Central memory CD4-positive, alpha-beta T cell (primary cell): ENCODE results near the gene LNX1.

Experiments
- DNase-seq: peaks from one replicate; pipeline ENCODE4 v3.0.0; 2022

The LNX1 gene

DNA sequence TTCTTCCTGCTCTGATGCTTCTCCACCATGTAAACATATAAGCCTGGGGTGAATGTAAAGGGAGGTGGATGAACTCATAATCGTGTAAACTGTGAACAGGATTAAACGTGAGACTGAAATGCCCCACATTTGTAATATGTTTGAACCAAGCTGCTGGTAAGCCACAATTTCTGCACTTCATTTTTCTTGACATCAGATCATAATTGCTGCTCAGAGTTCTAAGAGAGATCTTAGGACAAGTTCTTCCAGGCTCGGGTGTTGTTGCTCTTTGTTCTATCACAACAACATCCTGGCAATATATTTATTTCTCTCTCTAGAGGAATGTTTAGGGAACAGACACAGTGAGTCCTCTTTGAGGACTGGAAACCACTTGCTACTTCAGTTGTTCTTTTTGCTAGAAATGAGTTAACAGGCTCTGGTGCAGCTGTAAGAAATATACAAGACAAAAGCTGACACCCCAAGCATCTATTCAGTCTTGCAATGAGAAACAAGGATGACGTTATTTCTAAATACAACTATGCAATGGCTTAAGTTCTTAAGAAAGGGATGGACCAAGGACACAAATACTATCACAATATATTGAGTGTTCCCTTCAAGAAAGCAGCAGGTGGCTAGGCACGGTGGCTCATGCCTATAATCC, 59.6 kb downstream of the LNX1 start:
- no peak for DNase-seq

DNA sequence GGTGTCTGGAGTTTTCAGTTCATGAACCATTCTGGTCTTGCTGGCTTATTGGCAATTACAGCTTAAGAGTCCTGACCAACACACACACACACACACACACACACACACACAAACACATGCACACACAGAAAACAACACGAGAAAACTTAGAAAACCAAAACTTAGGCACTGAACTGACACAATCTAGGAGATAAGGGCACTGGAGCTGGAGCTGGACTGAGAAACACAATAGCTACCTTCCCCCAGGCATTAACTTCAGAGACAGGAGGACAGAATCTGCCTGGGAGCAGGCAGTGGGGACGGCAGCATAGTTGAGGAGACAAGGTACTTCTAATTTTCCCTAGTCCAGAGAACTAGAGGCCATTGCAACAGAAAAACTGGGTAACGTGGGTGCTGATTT, 62.3 kb downstream of the LNX1 start:
- no peak for DNase-seq

DNA sequence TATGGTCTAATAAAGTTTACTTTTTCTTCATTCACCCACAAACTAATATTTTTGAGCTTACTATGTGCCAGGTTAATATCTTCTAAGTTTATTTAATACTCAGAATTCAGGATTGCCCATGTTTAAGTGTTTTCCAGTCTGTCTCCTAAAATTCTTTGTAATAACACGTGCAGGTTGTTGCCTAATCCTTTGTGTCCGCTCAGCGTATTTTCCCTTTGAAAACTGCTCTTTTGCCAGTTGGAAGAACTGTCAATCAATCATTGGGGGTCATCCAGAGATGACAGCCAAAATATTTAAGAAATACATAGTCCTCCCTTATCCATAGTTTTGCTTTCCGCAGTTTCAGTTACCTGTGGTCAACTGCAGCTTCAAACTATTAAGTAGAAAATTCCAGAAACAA, 63.4 kb downstream of the LNX1 start:
- DNase-seq, result no peak

DNA sequence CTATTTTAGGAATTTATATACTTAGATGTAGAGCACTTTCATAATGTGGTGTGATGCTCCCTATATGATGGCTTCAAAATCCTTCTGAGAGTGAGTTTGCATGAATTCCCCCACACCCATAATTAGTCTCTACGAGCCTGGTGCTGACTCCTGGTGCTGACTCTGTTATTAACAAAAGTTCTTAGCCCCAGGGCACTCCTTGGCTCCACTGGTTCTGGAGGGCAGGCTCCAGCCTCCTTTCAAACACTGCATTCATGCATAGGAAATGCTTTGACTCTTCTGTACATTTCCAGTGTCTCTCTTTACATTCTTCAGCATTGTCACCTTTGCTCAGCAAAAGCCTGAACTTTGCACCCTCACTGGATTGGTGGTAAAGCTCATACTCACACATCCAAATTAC, 64.0 kb downstream of the LNX1 start:
- DNase-seq, result no peak

DNA sequence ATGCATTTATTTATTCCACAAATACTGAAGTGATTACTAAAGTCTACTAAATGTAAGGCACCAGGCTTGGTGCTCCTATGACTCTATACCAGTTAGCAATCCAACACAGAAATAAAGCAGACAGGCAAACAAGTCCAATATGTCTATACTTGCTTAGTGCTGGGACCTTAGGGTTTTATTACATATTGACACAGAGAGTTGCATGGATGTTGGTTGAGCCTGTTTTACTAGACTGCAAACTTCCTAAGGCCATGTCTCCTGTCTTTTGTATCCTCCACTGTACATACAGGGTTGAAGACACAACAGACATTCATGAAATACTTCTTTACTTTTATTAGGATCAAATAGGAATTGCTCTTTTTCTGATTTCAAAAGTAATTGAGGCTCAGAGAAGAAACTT, 69.0 kb downstream of the LNX1 start:
- DNase-seq, result no peak

DNA sequence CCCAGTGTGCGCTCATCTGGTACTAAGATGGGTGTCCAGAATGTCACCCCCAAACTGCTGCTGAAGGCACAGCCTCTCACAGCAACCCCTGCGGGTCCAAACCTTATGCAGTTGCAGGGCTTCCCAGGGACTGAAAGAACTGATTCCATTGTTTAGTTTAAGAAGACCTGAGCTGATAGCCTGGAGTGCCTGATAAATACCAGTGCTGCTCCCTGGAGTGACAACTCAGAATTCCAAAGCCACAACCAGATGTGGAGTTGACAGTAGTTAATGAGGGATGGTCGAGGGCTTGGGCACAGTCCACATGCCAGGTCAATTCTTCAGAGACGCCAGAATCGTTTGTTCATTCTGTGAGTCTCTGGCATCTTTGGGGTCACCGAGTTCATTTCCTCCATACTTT, 71.2 kb downstream of the LNX1 start:
- no peak for DNase-seq

DNA sequence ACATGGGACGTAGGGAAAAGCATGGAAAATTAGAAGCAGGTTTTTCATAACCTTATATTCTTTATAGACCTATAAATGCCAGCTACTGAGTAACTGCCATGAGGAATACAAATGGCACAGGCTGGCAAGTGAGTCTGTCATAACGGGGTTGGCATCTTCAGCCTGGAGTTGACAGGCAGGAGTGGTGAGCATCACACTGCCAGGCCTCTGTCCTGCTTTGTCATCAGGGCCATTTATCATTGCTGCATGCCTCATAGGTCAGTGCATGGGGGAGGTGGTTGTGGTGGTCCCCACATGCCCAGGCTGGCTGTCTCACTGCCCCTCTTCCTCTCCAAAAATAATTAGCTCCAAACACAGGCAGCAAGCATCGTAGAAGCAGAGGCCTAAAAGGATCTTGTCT, 72.5 kb downstream of the LNX1 start:
- DNase-seq, result no peak

DNA sequence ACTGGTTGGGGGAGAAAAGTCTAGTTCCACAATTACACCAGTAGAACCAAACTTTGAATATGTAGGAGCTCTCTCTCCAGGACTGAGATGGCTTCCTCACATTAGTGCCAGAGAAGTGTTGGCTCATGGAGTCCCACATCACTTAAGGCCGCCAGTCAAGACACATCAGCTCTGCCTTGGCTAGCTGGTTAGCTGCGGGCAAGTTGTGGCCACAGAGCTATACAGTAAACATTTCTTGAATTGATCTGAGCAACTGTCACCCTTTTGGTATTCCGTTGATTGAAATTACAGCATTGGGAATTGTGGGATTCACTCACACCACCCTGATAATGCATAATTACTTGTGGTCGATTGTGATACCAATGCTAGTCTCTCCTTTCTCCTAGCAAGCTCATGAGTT, 76.2 kb downstream of the LNX1 start:
- no peak for DNase-seq

DNA sequence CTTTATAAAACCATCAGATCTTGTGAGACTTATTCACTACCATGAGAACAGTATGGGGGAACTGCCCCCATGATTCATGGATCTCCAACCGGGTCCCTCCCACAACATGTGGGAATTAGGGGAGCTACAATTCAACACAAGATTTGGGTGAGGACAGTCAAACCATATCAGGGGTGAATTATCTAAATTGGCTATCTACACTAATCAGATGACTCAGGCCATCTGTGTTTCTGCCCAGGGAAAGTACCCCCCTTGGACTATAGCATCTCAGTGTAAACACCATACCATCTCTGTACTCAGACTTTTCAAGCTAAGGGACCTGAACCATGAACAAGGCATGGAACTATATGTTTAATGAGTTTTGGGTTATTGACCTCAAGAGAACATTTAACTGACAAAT, 76.8 kb downstream of the LNX1 start:
- DNase-seq, result no peak

DNA sequence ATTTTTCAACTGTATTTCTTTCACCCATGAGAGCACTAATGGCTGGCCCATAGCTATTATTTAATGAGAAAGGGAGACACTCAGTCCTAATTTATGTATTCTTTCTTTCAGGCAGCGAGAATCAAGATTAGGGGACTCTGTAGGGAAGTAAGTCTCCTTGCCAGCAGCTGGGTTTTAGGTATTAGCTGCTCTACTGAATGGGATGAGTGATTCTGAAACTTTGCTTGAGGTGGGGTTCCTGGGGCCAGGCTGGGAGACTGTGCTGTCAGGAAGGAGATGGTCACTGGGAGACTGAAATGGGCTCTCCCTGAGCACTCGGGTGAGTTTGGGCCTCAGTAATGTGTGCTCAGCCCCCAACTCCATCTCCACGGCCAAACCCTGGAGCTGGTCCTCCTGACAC, 78.7 kb downstream of the LNX1 start:
- no peak for DNase-seq

DNA sequence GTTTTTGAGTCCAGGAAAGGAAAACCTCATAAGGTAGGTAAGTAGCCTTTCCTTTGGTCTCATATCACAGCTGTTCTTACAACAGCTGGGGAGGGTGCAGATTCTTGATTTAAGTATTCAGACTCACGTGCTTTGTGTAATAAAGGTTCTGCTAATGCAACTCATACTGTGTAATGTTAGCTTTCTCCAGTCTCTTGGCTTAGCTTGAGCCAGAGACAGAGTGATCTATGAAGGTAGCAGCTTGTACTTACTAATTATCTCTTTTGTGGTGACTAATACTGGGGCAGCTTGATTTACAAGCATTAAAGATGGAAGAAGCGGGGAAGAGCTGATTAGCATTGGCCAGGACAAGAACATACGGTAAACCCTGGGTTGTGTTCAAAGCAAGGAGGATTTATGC, 80.3 kb downstream of the LNX1 start:
- no peak for DNase-seq

DNA sequence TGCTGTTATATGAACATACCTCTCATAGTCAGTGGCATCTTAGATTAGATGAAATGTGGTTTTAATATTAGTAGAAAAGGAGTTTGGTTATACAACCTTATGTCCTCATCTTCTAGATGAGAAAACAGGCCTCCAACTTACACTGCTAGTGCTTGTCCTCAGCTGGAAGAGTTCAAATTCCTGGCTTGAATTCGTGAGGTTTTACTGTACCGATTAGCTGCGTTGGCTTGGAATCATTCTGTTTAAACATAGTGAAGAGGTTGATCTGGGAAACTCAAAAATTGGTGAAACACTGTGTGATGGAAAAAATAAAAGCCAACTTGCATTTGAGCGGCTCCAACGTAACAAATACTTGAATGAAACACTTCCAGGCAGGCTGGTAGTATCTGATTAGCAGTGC, 81.0 kb downstream of the LNX1 start:
- DNase-seq, result no peak

DNA sequence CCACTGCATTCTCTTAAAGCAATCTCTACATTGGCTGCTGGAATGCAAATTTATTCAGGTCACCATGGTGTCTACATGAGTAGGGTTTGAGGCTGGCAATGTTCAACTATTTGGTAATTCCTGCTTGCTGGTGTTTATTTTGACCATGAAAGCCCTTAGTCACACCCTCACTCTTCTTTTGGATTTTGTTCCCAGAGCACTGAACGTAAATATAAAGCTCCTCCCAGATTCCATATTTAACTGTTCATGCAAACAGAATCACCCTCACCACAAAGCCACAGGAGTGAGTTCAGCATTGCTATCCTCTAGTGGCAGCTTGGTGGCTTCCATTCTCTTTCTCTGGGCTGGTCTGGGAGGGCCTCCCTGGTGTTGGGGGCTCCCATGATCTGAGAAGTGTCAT, 82.8 kb downstream of the LNX1 start:
- DNase-seq, result no peak

DNA sequence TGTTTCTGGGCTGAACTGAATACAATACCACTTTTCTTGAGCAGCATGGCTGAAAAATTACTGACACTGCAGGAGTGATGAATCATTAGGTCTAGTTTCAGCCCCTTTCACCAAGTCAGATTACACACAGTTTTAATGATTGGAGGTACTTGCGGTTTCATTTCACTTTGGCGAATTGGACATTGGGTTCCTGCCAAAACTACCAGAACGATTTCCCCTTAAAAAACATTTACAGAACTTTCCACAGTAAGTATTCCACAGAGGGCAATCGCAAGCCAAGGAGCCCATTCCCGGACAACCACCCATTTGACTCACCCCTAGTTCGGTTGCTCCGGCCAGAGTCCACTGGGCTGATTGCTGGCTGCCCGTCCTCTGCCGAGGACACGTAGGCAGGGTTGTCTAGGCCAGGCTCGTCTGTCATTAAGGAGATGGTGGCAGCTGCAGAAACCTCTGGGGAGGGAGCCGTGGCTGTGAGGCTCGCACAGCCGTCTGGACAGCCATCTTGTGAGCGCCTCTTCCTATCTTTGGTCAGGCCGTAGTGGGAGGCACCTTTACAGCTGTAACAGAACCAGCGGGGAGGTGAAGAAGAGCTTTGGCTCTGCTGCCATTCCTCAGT, 83.5 kb downstream of the LNX1 start:
- no peak for DNase-seq

DNA sequence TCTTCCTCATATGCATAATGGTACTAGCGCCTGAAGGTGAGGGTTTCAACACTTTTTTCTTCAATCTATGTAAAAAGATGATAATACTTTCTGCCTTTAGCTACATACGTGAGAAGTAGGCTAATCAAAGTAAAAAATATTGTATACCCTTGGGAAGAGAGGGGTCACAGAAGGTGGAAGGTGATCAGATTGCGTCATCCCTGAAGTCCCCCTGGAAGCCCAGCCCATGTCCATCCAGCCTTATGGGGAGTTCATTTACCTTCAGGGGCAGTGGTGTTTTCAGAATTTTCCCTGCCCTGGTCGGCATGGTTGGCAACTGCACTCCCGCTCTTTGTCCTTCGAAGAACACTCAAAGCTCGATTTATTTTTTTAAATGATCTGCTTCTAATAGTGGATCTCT, 84.2 kb downstream of the LNX1 start:
- no peak for DNase-seq

DNA sequence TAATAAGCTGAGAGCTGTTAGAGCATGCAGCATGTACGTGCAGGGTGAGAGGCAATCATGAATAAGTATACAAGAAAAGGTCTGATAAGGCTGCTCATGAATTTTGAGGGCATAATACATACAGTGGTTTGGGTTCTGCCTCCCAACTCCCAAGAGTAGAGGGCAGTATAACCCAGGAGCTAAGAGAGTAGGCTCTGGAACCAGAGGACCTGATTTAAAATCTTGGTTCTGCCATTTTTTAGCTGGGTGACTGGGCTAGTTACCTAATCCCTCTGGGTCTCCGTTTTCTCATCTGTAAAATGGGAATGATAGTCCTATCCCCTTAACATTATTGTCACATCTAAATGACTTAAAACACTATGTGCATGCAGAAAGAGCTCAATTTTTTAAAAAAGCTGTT, 85.3 kb downstream of the LNX1 start:
- no peak for DNase-seq

DNA sequence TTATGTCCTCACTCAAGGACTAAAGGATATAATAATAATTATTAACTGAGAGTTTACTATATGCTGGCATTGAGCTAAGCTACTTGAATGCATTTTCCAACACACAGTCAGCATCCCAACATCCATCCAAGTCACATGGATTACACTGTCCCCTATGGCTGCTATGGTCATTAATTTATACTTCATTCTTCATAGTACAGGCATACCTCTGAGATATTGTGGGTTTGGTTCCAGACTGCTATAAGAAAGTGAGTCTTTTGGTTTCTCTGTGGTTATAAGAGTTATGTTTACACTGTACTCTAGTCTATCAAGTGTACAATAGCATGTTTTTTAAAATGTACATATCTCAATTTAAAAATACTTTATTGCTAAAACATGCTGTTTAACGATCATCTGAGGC, 89.2 kb downstream of the LNX1 start:
- DNase-seq, result no peak

DNA sequence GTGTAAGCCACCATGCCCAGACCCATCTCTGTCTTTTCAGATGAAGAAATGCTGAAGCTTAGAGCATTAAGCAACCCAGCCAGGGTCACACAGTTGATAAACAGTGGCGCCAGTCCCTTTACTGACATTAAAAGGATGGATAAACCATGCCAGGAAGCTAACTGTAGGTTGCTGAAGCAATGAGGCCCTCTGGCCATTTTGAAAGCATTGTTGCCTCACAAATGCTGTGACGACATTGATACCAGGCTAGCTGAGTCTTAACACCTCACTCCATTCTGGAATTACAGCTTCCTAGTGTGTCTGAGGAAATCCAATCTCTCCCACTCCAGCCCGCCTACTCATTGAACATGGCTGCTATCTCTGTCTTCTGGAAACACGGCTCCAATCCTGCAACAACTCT, 89.7 kb downstream of the LNX1 start:
- DNase-seq, result no peak

DNA sequence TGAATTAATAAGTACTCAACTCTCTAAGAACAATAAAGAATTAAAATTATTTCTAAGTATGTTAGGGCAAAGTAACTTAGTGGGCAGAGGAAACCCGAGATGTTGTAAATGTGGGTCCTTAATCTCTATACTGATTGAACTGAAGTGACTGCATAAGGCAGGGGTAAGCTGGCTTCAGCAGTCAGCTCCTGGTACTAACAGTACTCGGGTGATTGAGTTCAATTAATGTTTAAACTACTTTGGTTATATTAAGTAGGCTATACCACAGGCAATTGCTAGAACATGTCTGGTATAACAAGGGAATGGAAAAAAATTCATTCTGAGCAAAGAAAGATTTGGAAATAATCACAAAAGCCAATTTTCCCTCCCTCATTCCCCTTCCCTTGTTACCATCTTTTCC, 90.7 kb downstream of the LNX1 start:
- DNase-seq, result no peak

DNA sequence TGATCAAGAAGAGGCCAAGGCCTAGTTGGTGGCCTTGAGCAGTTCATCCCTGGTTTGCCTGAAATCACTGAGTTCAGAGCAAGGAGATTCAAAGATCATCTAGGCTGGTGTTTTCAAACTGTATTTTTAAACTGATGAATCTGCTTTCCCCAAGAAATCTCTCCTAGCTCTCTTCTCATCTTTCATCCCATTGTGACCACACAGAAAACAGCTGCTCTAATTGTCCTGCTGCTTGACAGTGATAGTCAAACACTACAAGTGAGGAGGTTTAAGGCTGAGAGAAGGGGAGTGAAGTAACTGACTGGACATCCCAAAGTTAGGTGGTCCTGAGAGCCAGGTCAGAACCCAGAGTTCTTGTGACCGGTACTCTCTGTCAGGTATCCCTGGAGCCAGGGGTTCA, 91.5 kb downstream of the LNX1 start:
- DNase-seq, result no peak

DNA sequence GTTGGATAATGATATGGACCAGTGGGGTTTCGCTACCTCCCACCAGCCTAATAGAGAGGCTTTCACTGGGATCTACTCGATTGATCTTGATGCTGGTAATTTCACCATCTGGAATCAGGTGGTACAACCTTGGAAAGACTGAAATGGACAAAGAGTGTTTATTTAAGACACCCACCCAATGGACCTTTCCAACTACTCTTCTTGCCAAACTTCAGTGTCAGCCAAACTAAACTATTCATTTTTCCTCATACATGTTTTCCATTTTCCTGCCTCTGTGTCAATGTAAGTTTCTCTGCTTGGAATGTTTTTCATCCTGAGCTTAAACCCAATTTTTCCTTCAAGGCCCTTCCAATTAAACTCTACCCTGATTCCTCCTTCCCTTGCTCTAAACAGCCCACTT, 92.6 kb downstream of the LNX1 start:
- no peak for DNase-seq

DNA sequence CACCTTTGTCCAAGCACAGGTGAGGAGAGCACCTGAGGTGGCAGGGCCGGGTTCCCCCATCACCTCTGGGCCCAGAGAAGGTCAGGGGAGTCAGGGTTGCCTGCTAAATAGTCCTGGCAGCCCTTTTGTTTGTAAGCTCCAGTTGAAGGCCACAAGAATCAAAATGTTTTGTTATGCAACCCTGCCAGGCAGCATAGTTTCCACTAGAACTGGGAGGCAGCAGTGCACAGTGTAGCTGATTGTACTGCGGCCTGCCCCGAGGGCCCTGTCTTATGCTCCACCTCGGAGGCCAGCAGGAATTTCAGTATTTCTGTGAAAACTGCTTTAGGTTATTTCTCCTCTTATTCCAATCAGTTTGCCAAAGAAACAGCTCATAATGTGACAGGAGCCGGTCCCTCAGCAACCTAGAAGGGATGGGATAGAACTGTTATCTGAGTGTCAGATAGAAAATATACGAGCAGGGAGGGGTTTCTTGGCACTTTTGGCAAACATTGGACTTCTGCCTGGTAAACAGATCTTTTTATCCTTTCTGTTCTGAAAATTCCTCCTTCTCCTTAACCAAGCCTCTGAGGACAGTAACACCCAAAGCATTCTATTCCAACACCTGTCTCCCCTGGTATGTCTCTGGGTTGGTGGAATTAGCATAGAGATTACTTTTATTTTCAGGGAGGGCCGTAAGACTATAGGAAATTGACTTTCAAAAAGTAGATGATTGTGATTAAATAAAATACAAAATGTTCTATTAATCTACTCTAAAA, 93.6 kb downstream of the LNX1 start:
- DNase-seq, result no peak

DNA sequence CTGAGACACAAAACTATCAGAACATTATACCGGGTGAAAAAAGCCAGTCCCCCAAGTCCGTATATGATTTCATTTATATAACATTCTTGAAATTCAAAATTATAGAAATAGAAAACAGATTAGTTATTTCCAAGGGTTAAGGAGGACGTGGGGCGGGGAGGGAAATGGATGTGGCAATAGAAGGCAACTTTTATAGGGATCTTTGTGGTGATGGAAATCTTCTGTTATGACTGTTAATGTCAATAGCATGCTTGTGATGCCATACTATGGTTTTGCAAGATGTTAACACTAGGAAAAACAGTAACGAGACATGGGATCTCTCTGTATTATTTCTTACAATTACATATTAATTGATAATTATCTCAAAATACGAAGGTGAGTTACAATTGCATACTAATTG, 96.4 kb downstream of the LNX1 start:
- no peak for DNase-seq

DNA sequence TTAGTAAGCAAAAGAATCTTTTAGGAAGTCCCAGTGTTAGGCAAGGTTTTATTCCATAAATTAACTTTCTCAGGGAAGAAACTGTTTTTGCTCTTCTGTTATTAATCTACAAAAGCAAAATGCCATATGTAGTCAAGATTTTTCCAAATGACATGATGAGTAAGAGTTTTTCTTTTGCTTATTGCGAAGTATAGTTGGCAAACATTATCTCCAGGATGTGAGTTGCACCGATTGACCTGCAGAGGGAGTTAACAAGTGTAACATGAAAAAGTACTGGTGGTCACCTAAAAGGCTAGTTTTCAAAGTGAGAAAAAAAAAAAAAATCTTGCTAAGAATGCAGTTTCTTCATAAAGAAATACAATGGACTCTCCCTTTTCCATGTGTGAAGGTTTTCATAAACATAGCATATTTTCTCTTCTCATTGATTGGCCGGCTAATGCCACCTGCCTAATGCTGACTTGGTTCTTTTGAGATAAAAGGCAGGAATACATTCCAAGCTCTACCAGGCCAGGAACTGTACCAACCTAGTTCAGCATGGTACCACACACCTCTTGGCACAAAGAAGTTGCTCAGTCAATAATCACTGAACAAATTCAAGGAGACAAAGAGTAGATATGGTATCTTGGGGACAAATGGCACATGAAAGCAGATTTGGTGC, 100.2 kb downstream of the LNX1 start:
- DNase-seq, result no peak
